HG03097 (cell line): ENCODE results near the gene ADAM10.

Source experiments
- ATAC-seq: cut with Tn5 transposase; IDR thresholded peaks from one replicate; pipeline ENCODE4 v1.9.1; 2021; ENCODE audit not compliant: unreplicated experiment, low FRiP score

The ADAM10 gene

DNA sequence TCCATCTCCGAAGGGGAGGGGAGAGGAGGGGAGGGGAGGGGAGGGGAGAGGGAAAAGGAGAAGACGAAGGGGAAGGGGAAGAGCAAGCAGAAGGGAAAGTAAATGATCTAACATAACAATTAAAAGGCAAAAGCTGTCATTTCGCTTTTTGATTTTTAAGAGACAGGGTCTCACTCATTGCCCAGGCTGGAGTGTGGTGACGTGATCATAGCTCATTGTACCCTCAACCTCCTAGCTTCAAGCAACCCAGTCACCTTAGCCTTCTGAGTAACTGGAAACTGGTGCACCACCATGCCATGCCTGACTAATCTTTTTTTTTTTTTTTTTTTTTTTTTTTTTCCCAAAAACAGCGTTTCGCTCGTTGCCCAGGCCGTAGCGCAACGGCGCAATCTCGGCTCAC is 22.6 kb downstream of the ADAM10 start:
- ATAC-seq, result no peak

DNA sequence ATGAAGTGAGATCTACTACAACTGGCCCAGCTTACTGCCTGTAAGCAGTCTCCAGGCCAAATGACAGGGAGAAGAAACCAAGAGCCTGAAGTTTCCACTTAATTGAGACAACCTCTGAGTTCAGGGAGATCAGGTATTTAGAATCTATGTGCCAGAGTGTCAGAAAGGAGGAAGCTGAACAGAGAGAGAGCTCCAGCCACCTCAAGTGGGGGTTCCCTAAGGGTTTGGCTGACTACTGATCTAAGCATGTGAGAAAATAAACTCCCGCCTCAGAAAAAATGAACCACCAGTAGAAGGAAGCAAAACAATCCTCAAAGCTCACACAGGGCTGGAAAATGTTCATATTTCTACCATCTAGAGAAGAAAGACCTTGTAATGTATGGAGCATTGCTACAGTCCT is 25.0 kb downstream of the ADAM10 start:
- ATAC-seq, result peak; percentile 58

GRCh38 chr15:58717357-58717756 is 32.1 kb downstream of the ADAM10 start:
- no peak for ATAC-seq

- no peak for ATAC-seq
These were observed 33.5 kb downstream of the ADAM10 start for GRCh38 chr15:58716027-58716426.

DNA sequence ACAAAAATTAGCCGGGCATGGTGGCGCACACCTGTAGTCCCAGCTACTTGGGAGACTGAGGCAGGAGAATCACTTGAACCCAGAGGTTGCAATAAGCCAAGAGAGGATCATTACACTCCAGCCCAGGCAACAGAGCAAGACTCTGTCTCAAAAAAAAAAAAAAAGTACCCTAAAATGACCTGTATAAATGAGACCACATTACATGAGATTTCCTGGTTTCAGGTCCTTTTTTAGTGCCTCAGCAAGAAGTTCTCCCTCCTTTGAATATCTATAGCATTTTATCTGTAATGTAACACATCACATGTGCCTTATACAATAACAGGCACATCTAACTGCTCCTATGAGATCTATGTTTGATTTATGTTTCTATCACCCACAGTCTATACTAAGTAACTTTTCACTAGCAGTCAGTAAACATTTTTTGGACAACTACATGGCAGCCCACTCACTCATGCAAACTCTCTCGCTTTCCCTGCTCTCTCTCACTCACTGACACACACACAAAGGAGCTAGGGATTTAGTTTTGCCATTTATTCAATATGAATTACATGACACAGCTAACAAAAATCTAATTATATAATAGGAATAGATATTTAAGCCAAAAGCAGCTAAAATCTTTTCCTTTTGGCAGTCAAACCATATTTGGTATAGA is 34.1 kb downstream of the ADAM10 start:
- no peak for ATAC-seq

GRCh38 chr15:58710701-58711100 is 38.8 kb downstream of the ADAM10 start:
- no peak for ATAC-seq

DNA sequence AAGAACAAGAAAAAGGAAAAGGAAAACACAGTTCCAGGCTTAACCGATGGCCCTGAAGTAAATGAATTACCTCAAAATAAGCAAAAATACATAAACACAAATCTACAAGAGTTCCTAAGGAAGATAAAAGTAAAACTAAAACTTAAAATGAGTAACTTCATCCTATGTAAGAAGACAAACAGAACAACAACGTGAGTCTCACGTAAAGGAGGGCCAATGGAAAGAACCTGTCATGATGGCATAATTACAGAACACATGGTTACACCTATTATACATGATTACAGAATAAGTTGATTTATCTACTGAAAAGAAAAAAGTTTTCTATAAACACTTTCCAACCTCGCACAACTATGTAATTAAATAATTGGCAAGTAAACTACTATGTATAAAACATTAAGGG is 42.1 kb downstream of the ADAM10 start:
- no peak for ATAC-seq

GRCh38 chr15:58705105-58705504 is 44.4 kb downstream of the ADAM10 start:
- no peak for ATAC-seq

DNA sequence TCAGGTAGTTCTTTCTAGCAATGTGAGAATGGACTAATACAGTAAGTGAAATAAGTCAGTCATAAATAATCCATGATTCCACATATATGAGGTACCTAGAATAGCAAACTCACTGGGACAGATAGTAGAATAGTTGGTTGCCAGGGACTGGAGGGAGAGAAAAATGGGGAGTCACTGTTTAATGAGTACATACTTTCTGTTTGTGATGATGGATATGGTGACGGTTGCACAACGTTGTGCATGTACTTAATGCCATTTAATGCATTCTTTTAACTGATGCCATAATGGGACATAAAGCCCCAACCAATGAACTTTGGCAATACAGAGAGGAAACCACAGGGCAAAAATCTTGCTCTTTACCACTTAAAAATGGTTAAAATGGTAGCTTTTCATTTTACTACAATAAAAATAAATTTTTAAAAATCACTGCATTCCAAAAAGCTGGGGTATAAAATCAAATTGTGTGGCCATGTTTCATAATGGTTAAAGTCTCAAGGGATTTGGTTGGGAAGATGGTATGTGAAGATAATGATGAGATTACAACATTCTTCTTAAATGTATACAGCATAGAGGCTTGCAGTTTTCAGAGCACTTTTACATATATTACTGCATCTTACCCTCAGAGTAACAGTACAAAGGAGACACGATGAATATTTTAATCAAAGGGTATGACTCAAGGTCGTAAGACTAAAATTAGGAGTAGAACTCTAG is 45.2 kb downstream of the ADAM10 start:
- no peak for ATAC-seq

DNA sequence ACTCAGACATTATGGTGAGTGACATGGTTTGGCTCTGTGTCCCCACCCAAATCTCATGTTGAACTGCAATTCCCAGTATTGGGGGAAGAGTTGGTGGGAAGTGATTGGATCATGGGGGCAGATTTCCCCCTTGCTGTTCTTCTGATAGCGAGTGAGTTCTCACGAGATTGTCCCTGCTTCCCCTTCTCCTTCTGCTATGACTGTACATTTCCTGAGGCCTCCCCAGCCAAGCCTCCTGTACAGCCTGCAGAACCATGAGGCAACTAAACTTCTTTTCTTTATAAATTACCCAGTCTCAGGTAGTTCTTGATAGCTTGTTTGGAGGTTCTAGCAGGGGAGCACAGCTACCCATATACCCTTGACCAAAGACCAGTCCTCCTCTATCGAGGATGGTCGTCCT is 45.9 kb downstream of the ADAM10 start:
- ATAC-seq, result no peak

GRCh38 chr15:58702233-58702632 is 47.3 kb downstream of the ADAM10 start:
- no peak for ATAC-seq

DNA sequence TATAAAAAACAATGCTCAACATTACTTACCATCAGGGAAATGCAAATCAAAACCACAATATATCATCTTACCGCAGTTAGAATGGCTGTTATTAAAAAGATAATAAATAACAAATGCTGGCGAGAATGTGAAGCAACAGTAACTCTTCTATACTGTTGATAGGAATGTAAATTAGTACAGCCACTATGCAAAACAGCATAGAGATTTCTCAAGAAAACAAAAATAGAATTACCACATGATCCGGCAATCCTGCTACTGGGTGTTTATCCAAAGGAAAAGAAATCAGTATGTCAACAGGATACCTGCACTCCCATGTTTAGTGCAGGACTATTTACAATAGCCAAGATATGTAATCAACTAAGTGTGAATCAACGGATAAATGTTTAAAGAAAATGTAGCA is 48.1 kb downstream of the ADAM10 start:
- ATAC-seq, result no peak

DNA sequence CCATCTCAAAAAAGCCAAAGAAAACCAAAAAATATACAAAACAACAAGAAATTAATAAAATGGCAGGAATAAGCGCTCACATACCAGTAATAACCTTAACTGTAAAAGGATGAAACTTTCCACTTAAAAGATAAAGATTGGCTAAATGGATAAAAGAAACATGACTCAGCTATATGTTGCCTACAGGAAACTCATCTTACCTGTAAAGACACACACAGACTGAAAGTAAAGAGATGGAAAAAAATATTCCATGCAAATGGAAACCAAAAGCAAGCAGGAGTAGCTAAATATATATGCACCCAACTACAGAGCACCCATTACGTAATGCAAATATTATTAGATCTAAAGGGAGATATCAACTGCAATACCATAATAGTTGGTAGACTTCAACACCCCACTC is 49.7 kb downstream of the ADAM10 start:
- ATAC-seq, result no peak

GRCh38 chr15:58698887-58699641 is 50.4 kb downstream of the ADAM10 start:
- no peak for ATAC-seq

GRCh38 chr15:58697220-58697619 is 52.3 kb downstream of the ADAM10 start:
- ATAC-seq, result no peak

GRCh38 chr15:58696738-58697137 is 52.8 kb downstream of the ADAM10 start:
- no peak for ATAC-seq

- ATAC-seq, result no peak
These were observed 54.7 kb downstream of the ADAM10 start for GRCh38 chr15:58694641-58695398.

- ATAC-seq, result no peak
These were observed 58.8 kb downstream of the ADAM10 start for GRCh38 chr15:58690703-58691102.

GRCh38 chr15:58689646-58690045 is 59.9 kb downstream of the ADAM10 start:
- no peak for ATAC-seq

DNA sequence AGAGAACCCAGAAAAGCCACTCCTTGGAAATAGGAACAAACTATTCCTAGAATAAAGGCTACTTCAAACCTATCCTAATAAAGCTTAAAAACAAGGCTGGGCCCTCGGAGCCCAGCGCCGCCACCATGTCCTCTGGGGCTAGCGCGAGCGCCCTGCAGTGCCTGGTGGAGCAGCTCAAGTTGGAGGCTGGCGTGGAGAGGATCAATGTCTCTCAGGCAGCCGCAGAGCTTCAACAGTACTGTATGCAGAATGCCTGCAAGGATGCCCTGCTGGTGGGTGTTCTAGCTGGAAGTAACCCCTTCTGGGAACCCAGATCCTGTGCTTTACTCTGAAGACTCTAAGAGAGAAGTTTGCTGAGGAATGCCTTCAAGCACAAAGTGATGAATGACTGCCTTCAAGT is 63.2 kb downstream of the ADAM10 start:
- no peak for ATAC-seq

- no peak for ATAC-seq
These were observed 64.8 kb downstream of the ADAM10 start for GRCh38 chr15:58684751-58685150.
